ENCODE results near the gene ACBD3.

Gene ACBD3

GRCh38 chr1:226211181-226211821 is 24.8 kb upstream of the ACBD3 start:
- H3K18ac ChIP-seq (ENCODE audit: low read depth in 1 of 2, low read length in 2 of 2): no peak overlapping the region
- H2AK5ac ChIP-seq (ENCODE audit: low read length, severe bottlenecking): no peak overlapping the region
- H3K9ac ChIP-seq (ENCODE audit: low read length): no peak overlapping the region
- H2AFZ ChIP-seq (ENCODE audit: low read depth, low read length): no peak overlapping the region
- H3K4me2 ChIP-seq (ENCODE audit: low read length, poor library complexity, severe bottlenecking): no peak overlapping the region
- no peak overlapping the region for H3K23ac ChIP-seq (ENCODE audit: low read length in 2 of 2)
- 86% methylated on average over 3 of the region's 5 CpGs for WGBS
- no peak overlapping the region for H2BK15ac ChIP-seq (ENCODE audit: low read depth, poor library complexity, severe bottlenecking)
- no peaks in the 10 kb centered on the region for H3K79me1 ChIP-seq (replicated peaks; ENCODE audit: low read length, poor library complexity, severe bottlenecking)
- no peak overlapping the region for H4K8ac ChIP-seq (ENCODE audit: low read length)
- no peak overlapping the region for H2BK5ac ChIP-seq (ENCODE audit: low read depth, low read length, poor library complexity, severe bottlenecking)
- H3K4ac ChIP-seq (ENCODE audit: low read depth in 1 of 2, low read length in 2 of 2): no peak overlapping the region
- no peaks in the 10 kb centered on the region for H3K36me3 ChIP-seq (ENCODE audit: control insufficient read depth in 1 of 2, insufficient read depth in 2 of 2, low read depth in 1 of 2, low read length in 2 of 2)
- DNase-seq: no peak
- peaks cover 5% of the 10 kb centered on the region for H3K4me1 ChIP-seq (ENCODE audit: control insufficient read depth, insufficient read depth, low read depth, low read length)
- H2BK120ac ChIP-seq (ENCODE audit: low read depth, low read length): no peak overlapping the region
- H3K27me3 ChIP-seq (ENCODE audit: control insufficient read depth in 1 of 2, insufficient read depth in 1 of 2, low read length in 2 of 2): peaks cover 0 to 44% of the 10 kb centered on the region in 2 experiments
- H3K27ac ChIP-seq (ENCODE audit: low read length, poor library complexity, severe bottlenecking): no peak overlapping the region
- H4K91ac ChIP-seq (ENCODE audit: low read length): no peak overlapping the region
- H2BK12ac ChIP-seq (ENCODE audit: low read length in 2 of 2): no peak overlapping the region
- no peak overlapping the region for H3K4me3 ChIP-seq (ENCODE audit: insufficient read depth in 1 of 2, low read depth in 1 of 2, low read length in 2 of 2)
- no peak overlapping the region for H3K14ac ChIP-seq (ENCODE audit: low read length in 2 of 2)
- no peaks in the 10 kb centered on the region for H3K9me3 ChIP-seq (ENCODE audit: control insufficient read depth, low read length)

GRCh38 chr1:226210571-226211176 is 24.1 kb upstream of the ACBD3 start:
- H3K27me3 ChIP-seq (ENCODE audit: control insufficient read depth in 1 of 2, insufficient read depth in 1 of 2, low read length in 2 of 2): peaks cover 0 to 45% of the 10 kb centered on the region in 2 experiments
- no peak overlapping the region for H3K18ac ChIP-seq (ENCODE audit: low read depth in 1 of 2, low read length in 2 of 2)

GRCh38 chr1:226209307-226210059 is 22.9 kb upstream of the ACBD3 start:
- no peak overlapping the region for H3K9ac ChIP-seq (ENCODE audit: low read length)
- no peaks in the 10 kb centered on the region for H3K9me3 ChIP-seq (ENCODE audit: control insufficient read depth, low read length)
- no peak overlapping the region for H2BK5ac ChIP-seq (ENCODE audit: low read depth, low read length, poor library complexity, severe bottlenecking)
- H3K4me3 ChIP-seq (ENCODE audit: insufficient read depth in 1 of 2, low read depth in 1 of 2, low read length in 2 of 2): no peak overlapping the region
- H3K36me3 ChIP-seq (ENCODE audit: control insufficient read depth in 1 of 2, insufficient read depth in 2 of 2, low read depth in 1 of 2, low read length in 2 of 2): no peaks in the 10 kb centered on the region
- H3K14ac ChIP-seq (ENCODE audit: low read length in 2 of 2): no peak overlapping the region
- 93% methylated on average over 15 of the region's 17 CpGs for WGBS
- H3K18ac ChIP-seq (ENCODE audit: low read depth in 1 of 2, low read length in 2 of 2): no peak overlapping the region
- no peak overlapping the region for H2BK120ac ChIP-seq (ENCODE audit: low read depth, low read length)
- no peak overlapping the region for H4K8ac ChIP-seq (ENCODE audit: low read length)
- H3K4me1 ChIP-seq (ENCODE audit: control insufficient read depth, insufficient read depth, low read depth, low read length): peaks cover 2% of the 10 kb centered on the region
- no peak overlapping the region for H4K91ac ChIP-seq (ENCODE audit: low read length)
- H2BK12ac ChIP-seq (ENCODE audit: low read length in 2 of 2): no peak overlapping the region
- no peak overlapping the region for H2BK15ac ChIP-seq (ENCODE audit: low read depth, poor library complexity, severe bottlenecking)
- H3K27ac ChIP-seq (ENCODE audit: low read length, poor library complexity, severe bottlenecking): no peak overlapping the region
- DNase-seq: no peak
- H3K27me3 ChIP-seq (ENCODE audit: control insufficient read depth in 1 of 2, insufficient read depth in 1 of 2, low read length in 2 of 2): peaks cover 0 to 45% of the 10 kb centered on the region in 2 experiments
- no peak overlapping the region for H3K23ac ChIP-seq (ENCODE audit: low read length in 2 of 2)
- H3K79me1 ChIP-seq (replicated peaks; ENCODE audit: low read length, poor library complexity, severe bottlenecking): no peaks in the 10 kb centered on the region
- H2AFZ ChIP-seq (ENCODE audit: low read depth, low read length): no peak overlapping the region
- H2AK5ac ChIP-seq (ENCODE audit: low read length, severe bottlenecking): no peak overlapping the region
- no peak overlapping the region for H3K4ac ChIP-seq (ENCODE audit: low read depth in 1 of 2, low read length in 2 of 2)
- no peak overlapping the region for H3K4me2 ChIP-seq (ENCODE audit: low read length, poor library complexity, severe bottlenecking)

More at GRCh38 chr1:226210571-226211176, 24.1 kb upstream of the ACBD3 start:
- no peak overlapping the region for H3K4ac ChIP-seq (ENCODE audit: low read depth in 1 of 2, low read length in 2 of 2)
- no peak overlapping the region for H2AFZ ChIP-seq (ENCODE audit: low read depth, low read length)
- H3K14ac ChIP-seq (ENCODE audit: low read length in 2 of 2): no peak overlapping the region
- no peak for DNase-seq
- H3K9ac ChIP-seq (ENCODE audit: low read length): no peak overlapping the region
- no peak overlapping the region for H4K91ac ChIP-seq (ENCODE audit: low read length)
- H3K79me1 ChIP-seq (replicated peaks; ENCODE audit: low read length, poor library complexity, severe bottlenecking): no peaks in the 10 kb centered on the region
- H2BK15ac ChIP-seq (ENCODE audit: low read depth, poor library complexity, severe bottlenecking): no peak overlapping the region
- no peaks in the 10 kb centered on the region for H3K36me3 ChIP-seq (ENCODE audit: control insufficient read depth in 1 of 2, insufficient read depth in 2 of 2, low read depth in 1 of 2, low read length in 2 of 2)
- H3K23ac ChIP-seq (ENCODE audit: low read length in 2 of 2): no peak overlapping the region
- H3K4me1 ChIP-seq (ENCODE audit: control insufficient read depth, insufficient read depth, low read depth, low read length): peaks cover 5% of the 10 kb centered on the region
- no peak overlapping the region for H3K4me3 ChIP-seq (ENCODE audit: insufficient read depth in 1 of 2, low read depth in 1 of 2, low read length in 2 of 2)
- no peak overlapping the region for H4K8ac ChIP-seq (ENCODE audit: low read length)
- no peak overlapping the region for H2BK120ac ChIP-seq (ENCODE audit: low read depth, low read length)
- H2BK5ac ChIP-seq (ENCODE audit: low read depth, low read length, poor library complexity, severe bottlenecking): no peak overlapping the region
- H3K27ac ChIP-seq (ENCODE audit: low read length, poor library complexity, severe bottlenecking): no peak overlapping the region
- no peak overlapping the region for H2BK12ac ChIP-seq (ENCODE audit: low read length in 2 of 2)
- no peak overlapping the region for H3K4me2 ChIP-seq (ENCODE audit: low read length, poor library complexity, severe bottlenecking)
- H2AK5ac ChIP-seq (ENCODE audit: low read length, severe bottlenecking): no peak overlapping the region
- WGBS: 36% methylated on average over 7 of the region's 7 CpGs
- H3K9me3 ChIP-seq (ENCODE audit: control insufficient read depth, low read length): no peaks in the 10 kb centered on the region

GRCh38 chr1:226207048-226207447 is 20.5 kb upstream of the ACBD3 start:
- 93% methylated on average over 5 of the region's 5 CpGs for WGBS

More at GRCh38 chr1:226207048-226207447, 20.5 kb upstream of the ACBD3 start:
- DNase-seq: no peak
- no peak overlapping the region for H2BK15ac ChIP-seq (ENCODE audit: low read depth, poor library complexity, severe bottlenecking)
- no peak overlapping the region for H2BK12ac ChIP-seq (ENCODE audit: low read length in 2 of 2)
- no peak overlapping the region for H3K4me2 ChIP-seq (ENCODE audit: low read length, poor library complexity, severe bottlenecking)
- H3K14ac ChIP-seq (ENCODE audit: low read length in 2 of 2): peak overlapping the region in 1 of 2 experiments; percentile 18
- no peaks in the 10 kb centered on the region for H3K79me1 ChIP-seq (replicated peaks; ENCODE audit: low read length, poor library complexity, severe bottlenecking)
- H2AFZ ChIP-seq (ENCODE audit: low read depth, low read length): no peak overlapping the region
- H2BK120ac ChIP-seq (ENCODE audit: low read depth, low read length): no peak overlapping the region
- H3K4me1 ChIP-seq (ENCODE audit: control insufficient read depth, insufficient read depth, low read depth, low read length): peaks cover 2% of the 10 kb centered on the region
- H3K23ac ChIP-seq (ENCODE audit: low read length in 2 of 2): no peak overlapping the region
- no peak overlapping the region for H2AK5ac ChIP-seq (ENCODE audit: low read length, severe bottlenecking)
- no peak overlapping the region for H3K4ac ChIP-seq (ENCODE audit: low read depth in 1 of 2, low read length in 2 of 2)
- no peak overlapping the region for H3K18ac ChIP-seq (ENCODE audit: low read depth in 1 of 2, low read length in 2 of 2)
- H3K27ac ChIP-seq (ENCODE audit: low read length, poor library complexity, severe bottlenecking): no peak overlapping the region
- H4K91ac ChIP-seq (ENCODE audit: low read length): no peak overlapping the region
- no peaks in the 10 kb centered on the region for H3K36me3 ChIP-seq (ENCODE audit: control insufficient read depth in 1 of 2, insufficient read depth in 2 of 2, low read depth in 1 of 2, low read length in 2 of 2)
- H3K9me3 ChIP-seq (ENCODE audit: control insufficient read depth, low read length): no peaks in the 10 kb centered on the region
- H3K9ac ChIP-seq (ENCODE audit: low read length): no peak overlapping the region
- no peak overlapping the region for H2BK5ac ChIP-seq (ENCODE audit: low read depth, low read length, poor library complexity, severe bottlenecking)
- H3K27me3 ChIP-seq (ENCODE audit: control insufficient read depth in 1 of 2, insufficient read depth in 1 of 2, low read length in 2 of 2): peaks cover 0 to 45% of the 10 kb centered on the region in 2 experiments
- no peak overlapping the region for H4K8ac ChIP-seq (ENCODE audit: low read length)
- no peak overlapping the region for H3K4me3 ChIP-seq (ENCODE audit: insufficient read depth in 1 of 2, low read depth in 1 of 2, low read length in 2 of 2)

Data from mesenchymal stem cell (in vitro differentiated cells and primary cell).